Kasumi-1 (cell line): ENCODE results near the gene THAP7.
"Not testable (repeated sequence)": the region's sequence is repeated elsewhere in the genome, so short reads cannot be mapped to it uniquely, and the experiment has no call there.

Source experiments
- DNase-seq, 2 experiments: peaks; one replicate each; lab custom pipeline; 2025; lab: John Stamatoyannopoulos, UW

The THAP7 gene

DNA sequence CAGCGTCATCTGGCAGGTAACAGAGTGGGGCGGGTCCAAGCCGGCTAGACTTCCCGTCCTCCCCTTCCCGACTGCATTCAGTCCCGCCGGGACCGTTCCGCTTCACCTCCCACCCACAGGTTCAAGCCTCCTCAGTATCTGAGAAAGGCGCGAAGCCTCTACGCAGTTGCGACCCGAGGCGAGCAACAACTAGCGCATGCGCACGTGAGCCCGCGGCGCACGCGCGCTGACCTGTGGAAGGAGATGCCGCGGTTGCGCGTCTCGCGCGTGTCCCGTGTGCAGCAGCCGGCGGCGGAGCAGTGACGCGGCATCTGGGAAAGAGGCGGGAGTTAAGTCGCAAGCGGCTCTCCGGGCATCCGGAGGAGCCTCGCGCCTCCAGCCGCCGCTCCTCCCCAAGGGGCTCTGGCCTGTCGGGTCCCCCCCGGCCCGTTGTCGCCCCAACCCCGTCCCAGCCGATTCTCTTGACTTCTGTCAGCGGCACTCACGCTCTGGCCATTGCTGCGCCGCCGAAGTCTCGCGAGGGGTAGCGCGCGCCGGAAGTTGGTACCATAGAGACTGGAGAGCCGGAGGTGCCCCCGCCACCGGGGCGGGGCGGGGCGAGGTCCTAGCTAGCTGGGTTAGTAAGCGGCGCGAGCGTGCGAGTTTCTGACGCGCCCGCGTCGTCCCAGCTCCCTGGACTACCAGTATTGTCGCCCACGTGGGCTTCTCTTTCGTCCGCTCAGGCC is at the start of gene THAP7:
Gene THAP7 (minus strand): TSS at position 518 of the 725 bp plus-strand sequence. CDS start 207 bp downstream, at position 311.
- DNase-seq = peak; percentile 93 to 96

GRCh38 chr22:21051145-21051830 is 49.4 kb upstream of the THAP7 start:
- DNase-seq = no peak

DNA sequence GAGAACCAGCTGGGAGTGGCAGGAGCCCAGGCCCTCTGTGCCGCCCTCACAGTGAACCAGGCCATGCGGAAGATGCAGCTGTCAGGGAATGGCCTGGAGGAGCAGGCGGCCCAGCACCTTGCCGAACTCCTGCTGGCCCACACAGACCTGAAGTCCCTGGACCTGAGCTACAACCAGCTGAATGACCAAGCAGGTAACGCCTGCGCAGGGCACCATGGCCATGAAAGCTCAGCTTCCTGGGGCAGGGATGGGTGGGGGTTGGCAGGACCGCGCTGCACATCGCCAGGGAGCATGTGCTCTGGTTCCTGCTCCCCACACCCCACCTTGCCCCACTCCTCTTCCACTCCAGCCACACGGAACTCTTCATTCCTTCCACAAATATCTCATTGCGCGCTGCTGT is 47.0 kb upstream of the THAP7 start:
- DNase-seq = not testable (repeated sequence)

DNA sequence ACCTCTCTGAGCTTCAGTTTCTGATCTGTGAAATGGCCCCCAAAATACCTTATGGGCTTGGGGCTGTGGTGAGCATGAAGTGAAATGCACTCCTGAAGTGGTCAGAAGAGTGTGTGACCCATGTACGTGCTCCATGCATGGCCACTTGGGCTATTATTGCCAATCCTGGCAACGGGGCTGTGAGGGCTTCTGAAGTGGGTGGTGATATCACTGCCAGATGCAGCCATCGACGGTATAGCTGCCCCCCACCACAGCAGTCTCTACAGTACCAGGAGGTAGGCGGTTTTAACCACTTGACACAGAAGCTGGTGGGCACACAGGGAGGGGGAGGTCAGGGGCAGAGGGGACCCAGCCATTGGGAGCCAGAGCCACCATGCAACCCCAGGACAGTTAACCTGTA is 46.5 kb upstream of the THAP7 start:
- DNase-seq = not testable (repeated sequence)

GRCh38 chr22:21047730-21048129 is 45.8 kb upstream of the THAP7 start:
- DNase-seq = no peak

DNA sequence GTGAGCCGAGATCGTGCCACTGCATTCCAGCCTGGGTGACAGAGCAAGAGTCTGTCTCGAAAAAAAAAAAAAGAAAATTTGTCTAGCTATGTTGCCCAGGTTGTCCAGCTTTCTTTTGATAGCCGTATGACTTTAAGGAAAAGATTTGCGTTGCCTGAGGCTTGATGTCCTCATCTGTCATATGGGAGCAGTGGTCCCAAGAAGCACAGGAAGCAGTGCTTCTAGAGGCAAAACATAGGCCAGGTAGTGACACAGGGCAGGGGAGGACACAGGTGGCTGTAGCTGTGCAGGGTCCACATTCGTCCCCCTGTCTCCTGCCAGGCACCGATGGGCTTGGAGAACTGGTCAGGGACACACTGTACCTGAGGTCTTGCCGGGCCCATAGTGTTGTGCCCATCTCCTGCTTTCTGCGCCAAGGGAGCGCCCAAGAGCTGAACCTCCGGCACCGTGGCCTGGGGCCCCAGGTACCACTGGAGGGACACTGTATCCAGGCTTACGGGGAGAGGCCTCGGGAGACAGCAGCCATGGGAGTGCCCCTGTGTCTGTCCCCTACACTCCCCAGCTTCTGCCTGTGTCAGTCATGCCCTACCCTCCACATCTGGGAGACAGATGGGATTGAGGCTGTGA is 45.2 kb upstream of the THAP7 start:
- no peak for DNase-seq

- no peak for DNase-seq
Measured at GRCh38 chr22:21045585-21046294, 43.8 kb upstream of the THAP7 start, which contains the start of gene LRRC74B. Gene LRRC74B (plus strand): TSS chr22:21045946. CDS start chr22:21045987, 41 bp downstream.

DNA sequence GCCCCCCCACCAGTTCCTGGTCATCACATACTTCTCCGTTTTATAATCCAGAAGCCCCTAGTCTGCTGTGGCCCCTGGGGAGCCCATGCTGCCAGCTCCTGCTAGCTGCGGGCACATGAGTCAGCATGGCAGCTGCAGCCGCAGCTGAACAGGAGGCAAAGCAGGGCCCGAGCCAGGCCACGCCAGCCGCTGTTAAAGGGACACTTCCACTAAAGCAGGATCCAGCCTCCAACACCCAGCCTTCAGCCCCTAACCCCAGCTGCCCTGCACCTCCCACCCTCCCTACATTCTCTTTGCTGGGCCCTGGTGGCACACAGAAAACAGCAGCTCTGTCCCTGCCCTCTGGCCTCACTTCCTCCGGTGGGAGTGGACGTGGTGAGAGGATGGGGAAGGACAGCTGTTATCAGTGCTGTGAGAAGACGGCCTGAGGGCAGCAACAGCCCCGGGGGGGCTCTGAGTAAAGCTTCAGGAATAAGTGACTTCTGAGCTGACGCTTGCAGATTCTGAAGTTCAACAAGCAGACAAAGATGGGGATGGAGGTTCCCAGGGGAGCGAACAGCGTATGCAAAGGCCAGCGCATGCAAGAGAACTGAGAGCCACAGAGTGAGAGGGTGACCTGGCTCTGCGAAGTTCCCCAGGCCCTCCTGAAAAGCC is 43.1 kb upstream of the THAP7 start:
- DNase-seq = no peak

GRCh38 chr22:21043860-21044535 is 42.1 kb upstream of the THAP7 start:
- DNase-seq = no peak

GRCh38 chr22:21042978-21043859 is 41.3 kb upstream of the THAP7 start:
- DNase-seq = no peak

DNA sequence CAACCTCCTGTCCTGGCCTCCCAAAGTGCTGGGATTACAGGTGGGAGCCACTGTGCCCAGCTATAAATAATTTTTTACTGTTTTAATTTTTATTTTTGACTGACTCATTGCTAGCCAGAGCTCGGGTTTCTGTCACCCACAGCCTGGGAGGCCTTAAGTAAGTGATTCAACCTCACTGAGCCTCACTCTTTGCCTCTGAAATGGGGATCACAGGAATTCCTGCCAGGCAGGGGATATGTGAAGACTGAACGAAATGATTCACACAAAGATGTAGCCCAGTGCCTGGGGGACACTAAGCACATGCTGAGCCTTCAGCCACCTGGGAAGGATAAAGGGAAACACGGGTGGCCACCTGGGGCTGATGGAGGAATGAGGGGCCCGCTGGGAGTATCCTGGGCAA is 40.0 kb upstream of the THAP7 start:
- no peak for DNase-seq

GRCh38 chr22:21039158-21039557 is 37.2 kb upstream of the THAP7 start:
- DNase-seq = not testable (repeated sequence)

GRCh38 chr22:21038405-21038804 is 36.5 kb upstream of the THAP7 start:
- no peak for DNase-seq

DNA sequence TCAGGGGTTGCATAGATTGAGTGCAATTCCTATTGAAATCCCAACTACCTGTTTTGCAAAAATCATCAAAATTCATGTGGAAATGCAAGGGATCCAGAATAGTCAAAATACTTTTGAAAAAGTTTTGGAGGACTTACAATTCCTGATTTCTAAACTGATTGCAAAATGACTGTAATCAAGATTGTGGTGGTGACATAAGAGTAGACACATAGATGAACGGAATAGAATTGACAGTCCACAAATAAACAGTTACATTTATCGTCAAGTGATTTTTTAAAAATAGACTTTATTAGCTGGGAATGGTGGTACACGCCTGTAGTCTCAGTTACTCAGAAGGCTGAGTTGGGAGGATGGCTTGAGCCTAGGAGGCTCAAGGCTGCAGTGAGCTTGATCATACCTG is 33.1 kb upstream of the THAP7 start:
- DNase-seq = no peak

GRCh38 chr22:21033895-21034294 is 32.0 kb upstream of the THAP7 start:
- no peak for DNase-seq

GRCh38 chr22:21032868-21033688 is 31.2 kb upstream of the THAP7 start:
- no peak for DNase-seq

- DNase-seq = no peak
Measured at GRCh38 chr22:21032037-21032867, 30.3 kb upstream of the THAP7 start, which contains the start of gene SLC7A4. Gene SLC7A4 (minus strand): TSS chr22:21032561. CDS start chr22:21031812, 749 bp downstream.

DNA sequence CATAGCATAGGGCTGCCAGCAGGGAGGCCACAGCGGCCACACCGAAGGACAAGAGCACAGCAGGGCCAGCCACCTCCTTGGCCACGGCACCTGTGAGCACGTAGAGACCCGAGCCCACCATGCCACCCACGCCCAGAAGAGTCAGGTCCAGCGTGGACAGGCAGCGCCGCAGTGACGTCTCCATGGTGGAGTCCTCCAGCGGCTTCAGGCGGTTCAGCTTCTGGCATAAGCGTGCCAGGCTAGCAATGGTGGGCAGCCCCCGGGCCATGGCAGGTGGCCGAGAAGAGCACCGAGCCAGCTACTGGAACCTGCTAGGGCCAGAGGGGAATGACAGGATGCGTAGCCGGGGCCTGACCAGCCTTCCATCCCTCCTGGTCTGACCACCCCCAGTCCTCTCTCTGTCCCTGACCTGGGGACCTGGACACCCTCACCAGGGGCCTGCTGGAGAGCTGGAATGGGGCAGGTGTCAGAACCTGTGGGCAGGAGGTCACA is 29.7 kb upstream of the THAP7 start:
- DNase-seq = no peak
